HepG2 (cell line): ENCODE results near the gene OR51E1.

ENCODE experiments used
- CTCF ChIP-seq: sonication (generic); formaldehyde crosslinking; IDR thresholded peaks from 2 replicates; pipeline ENCODE4 v1.5.0; 2020; ENCODE audit warnings: mild to moderate bottlenecking, missing genetic modification reagents, moderate library complexity
- ELK4 ChIP-seq: sonication (generic); formaldehyde crosslinking; IDR thresholded peaks from 2 replicates; pipeline ENCODE4 v1.9.0; 2021; ENCODE audit warnings: missing genetic modification reagents, borderline replicate concordance
- JUND ChIP-seq: sonication (generic); formaldehyde crosslinking; IDR thresholded peaks from 2 replicates; pipeline ENCODE4 v1.8.0; 2022; ENCODE audit warnings: mild to moderate bottlenecking, missing genetic modification reagents
- NR3C1 ChIP-seq: sonication (generic); formaldehyde crosslinking; IDR thresholded peaks from 2 replicates; pipeline ENCODE4 v1.4.0; 2020; ENCODE audit warnings: missing genetic modification reagents
- POLR2A ChIP-seq, 2 experiments: IDR thresholded peaks; 2 replicates each; pipeline ENCODE4 v1.6.1; 2011; ENCODE audit warnings: low read depth in 2 of 2, low read length in 2 of 2, mild to moderate bottlenecking in 1 of 2, moderate library complexity in 1 of 2; ENCODE audit not compliant: insufficient read depth in 1 of 2
- RBFOX2 ChIP-seq: fragments of 200-400 bp; formaldehyde crosslinking; IDR thresholded peaks from 2 replicates; pipeline ENCODE4 v1.6.1; 2017; ENCODE audit warnings: low read depth, mild to moderate bottlenecking, low read length
- RCOR2 ChIP-seq: IDR thresholded peaks from 2 replicates; pipeline ENCODE4 v1.6.1; 2016; ENCODE audit warnings: missing biosample characterization, missing genetic modification reagents
- SRF ChIP-seq: IDR thresholded peaks from 2 replicates; pipeline ENCODE4 v1.6.1; 2011; ENCODE audit warnings: mild to moderate bottlenecking, low read depth, low read length, moderate library complexity
- TBP ChIP-seq: sonication (generic); formaldehyde crosslinking; IDR thresholded peaks from 2 replicates; pipeline ENCODE4 v1.5.0; 2020; ENCODE audit warnings: missing genetic modification reagents
- ZBTB1 ChIP-seq: sonication (generic); formaldehyde crosslinking; IDR thresholded peaks from 2 replicates; pipeline ENCODE4 v1.4.0; 2020; ENCODE audit warnings: missing genetic modification reagents, borderline replicate concordance
- ZBTB7B ChIP-seq: sonication (generic); formaldehyde crosslinking; IDR thresholded peaks from 2 replicates; pipeline ENCODE4 v1.4.0; 2020; ENCODE audit warnings: missing genetic modification reagents
- ZNF790 ChIP-seq: sonication (generic); formaldehyde crosslinking; IDR thresholded peaks from 2 replicates; pipeline ENCODE4 v1.8.0; 2022; ENCODE audit warnings: missing genetic modification reagents, mild to moderate bottlenecking, borderline replicate concordance
- ZSCAN21 ChIP-seq: sonication (generic); formaldehyde crosslinking; IDR thresholded peaks from 2 replicates; pipeline ENCODE4 v1.8.0; 2022; ENCODE audit warnings: mild to moderate bottlenecking, missing genetic modification reagents, moderate library complexity, borderline replicate concordance

- TF ChIP-seq RCOR2 (CRISPR knock-in tag): no peak
- TF ChIP-seq ZBTB1 (CRISPR knock-in tag): no peak
- TF ChIP-seq POLR2A (IDR thresholded peaks at IDR 0.05; ENCODE audit: insufficient read depth in 1 of 2, low read depth in 2 of 2, low read length in 2 of 2): no peak
- no peak for TF ChIP-seq ELK4
- no peak for TF ChIP-seq ZSCAN21 (CRISPR knock-in tag)
- TF ChIP-seq JUND (CRISPR knock-in tag): no peak
- TF ChIP-seq RBFOX2: no peak
- no peak for TF ChIP-seq CTCF (CRISPR knock-in tag)
- TF ChIP-seq TBP (CRISPR knock-in tag): no peak
- TF ChIP-seq NR3C1 (CRISPR knock-in tag): no peak
- TF ChIP-seq ZBTB7B (CRISPR knock-in tag): no peak
- TF ChIP-seq ZNF790: no peak
- no peak for TF ChIP-seq SRF
These were observed 31.8 kb upstream of the OR51E1 start for GRCh38 chr11:4611986-4612385.
